GM21423 (cell line): ENCODE data around the gene ANTXR1.
"Not testable (repeated sequence)": the region's sequence is repeated elsewhere in the genome, so short reads cannot be mapped to it uniquely, and the experiment has no call there.

Experiments
- ATAC-seq: cut with Tn5 transposase; IDR thresholded peaks from one replicate; pipeline ENCODE4 v1.9.1; 2021; ENCODE audit warnings: mild to moderate bottlenecking, moderate library complexity; ENCODE audit not compliant: unreplicated experiment

ANTXR1 gene

DNA sequence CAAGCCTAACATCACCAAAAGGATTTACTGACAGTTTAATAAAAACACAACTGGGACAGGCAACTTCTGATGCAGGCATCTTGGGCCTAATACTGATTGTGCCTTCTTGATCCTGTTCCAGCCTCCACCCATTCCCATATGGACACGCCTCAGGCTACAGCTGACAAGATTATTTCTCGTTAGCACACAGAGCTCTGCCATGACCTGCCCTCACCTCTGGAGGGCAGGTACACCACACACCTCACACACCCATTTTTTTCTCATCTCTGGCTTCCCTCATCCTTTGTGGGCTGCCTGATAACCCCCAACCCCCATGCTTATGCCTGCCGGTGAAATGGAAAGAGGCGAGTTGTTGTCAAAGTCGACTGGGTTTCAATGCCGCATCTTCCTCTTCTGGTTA, 147.0 kb downstream of the ANTXR1 start:
- no peak for ATAC-seq

- no peak for ATAC-seq
Observed at GRCh38 chr2:69162057-69162456, 149.1 kb downstream of the ANTXR1 start.

- no peak for ATAC-seq
Observed at GRCh38 chr2:69163109-69163508, 150.1 kb downstream of the ANTXR1 start.

- ATAC-seq, result no peak
Observed at GRCh38 chr2:69163556-69163955, 150.6 kb downstream of the ANTXR1 start.

DNA sequence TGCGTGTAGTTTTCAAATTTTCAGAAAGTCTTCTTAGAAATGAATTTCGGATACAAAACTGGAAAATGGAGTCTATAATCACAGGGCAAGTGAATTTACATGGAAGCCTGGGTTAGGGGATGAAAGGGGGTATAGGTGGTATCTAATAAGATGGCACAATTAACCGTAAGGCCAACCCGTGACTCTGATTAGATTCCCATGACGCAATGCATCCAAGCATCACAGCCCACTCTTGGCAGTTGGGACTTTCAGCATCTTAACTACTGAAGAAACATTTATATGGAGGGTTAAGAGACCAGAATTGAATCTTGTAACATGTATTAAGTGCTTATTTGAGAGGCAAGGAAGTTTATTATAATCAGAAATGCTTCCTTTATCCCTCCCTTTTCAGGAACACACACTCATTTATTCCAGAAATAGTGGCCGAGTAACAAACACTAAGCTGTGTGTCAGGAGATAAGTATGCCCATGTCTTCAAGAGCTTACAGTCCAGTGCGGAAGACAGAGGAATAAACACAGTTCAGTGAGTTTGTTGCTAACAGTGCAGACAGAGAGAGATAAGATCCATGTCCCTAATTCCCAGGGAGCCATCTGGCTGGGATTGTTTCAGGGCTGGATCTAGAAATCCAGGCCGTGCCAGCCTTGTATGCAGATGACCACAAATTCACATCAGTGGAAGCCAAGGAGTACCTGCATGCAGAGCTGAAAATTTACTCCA, 151.2 kb downstream of the ANTXR1 start:
- no peak for ATAC-seq

GRCh38 chr2:69165091-69165880, 152.3 kb downstream of the ANTXR1 start:
- no peak for ATAC-seq

DNA sequence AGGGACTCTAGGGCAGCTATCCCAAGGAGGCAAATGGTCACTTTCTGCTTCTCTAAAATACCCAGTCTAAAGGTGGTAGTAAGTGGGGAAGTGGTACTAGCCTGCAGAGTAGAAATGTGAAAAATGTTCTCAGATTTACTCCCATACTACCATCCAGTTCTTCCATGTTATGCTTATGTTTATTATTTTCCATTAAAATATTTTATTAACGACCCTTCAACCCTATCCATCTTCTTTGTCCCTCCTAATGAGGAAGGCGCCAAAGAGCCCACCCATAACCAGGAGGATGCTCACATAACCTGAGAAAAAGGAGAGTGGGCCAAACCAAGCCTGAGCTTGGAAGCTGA, 153.5 kb downstream of the ANTXR1 start:
- no peak for ATAC-seq

GRCh38 chr2:69166812-69167468, 154.0 kb downstream of the ANTXR1 start:
- no peak for ATAC-seq

DNA sequence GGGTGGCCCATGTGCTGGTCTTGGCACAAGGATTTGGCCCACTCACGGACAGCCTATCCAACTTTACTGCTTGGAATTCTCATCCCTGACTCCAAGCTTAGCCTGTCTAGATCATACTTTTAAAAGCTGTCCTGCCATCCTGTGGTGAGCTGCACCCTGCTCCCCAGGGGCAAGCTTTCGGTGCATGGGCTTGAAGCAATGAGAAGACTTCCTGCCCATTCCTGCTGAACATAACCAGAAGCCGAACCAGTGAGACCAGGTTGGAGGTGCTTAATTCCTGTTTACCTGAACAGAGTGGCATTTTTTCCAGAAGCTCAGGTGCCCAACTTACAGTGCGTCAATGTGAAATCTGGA, 154.5 kb downstream of the ANTXR1 start:
- ATAC-seq, result no peak

DNA sequence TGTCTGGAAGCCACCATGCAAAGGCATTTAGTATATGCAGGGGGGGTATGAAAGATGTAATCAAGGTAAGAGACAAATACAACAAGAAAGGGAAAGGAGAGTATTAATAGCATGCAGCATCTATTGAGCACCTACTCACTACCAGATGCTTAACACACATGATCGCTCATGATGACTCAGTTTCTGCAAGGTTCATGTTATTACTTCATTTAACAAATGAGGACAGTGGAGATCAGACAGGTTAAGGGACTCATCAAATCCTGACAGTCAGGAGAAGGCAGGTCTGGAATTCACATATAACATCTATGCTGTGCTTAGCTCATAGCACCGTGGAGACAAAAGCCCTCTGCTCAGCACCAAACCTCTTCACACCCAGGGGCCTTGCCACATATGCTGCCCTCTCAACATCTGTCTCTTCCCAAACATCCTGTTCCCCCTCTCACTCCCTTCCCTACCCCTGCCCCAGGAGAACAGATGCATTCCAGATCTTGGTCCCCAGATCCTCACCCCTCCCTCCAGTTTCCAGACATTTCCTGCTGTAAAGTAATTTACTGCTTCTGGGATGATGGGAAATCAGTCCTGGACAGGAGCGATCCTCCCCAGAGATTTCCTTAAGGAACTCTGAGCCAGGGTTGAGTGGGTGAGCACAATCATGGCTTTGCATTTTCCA, 155.3 kb downstream of the ANTXR1 start:
- ATAC-seq, result no peak

- ATAC-seq, result no peak
Observed at GRCh38 chr2:69168950-69169654, 156.1 kb downstream of the ANTXR1 start.

DNA sequence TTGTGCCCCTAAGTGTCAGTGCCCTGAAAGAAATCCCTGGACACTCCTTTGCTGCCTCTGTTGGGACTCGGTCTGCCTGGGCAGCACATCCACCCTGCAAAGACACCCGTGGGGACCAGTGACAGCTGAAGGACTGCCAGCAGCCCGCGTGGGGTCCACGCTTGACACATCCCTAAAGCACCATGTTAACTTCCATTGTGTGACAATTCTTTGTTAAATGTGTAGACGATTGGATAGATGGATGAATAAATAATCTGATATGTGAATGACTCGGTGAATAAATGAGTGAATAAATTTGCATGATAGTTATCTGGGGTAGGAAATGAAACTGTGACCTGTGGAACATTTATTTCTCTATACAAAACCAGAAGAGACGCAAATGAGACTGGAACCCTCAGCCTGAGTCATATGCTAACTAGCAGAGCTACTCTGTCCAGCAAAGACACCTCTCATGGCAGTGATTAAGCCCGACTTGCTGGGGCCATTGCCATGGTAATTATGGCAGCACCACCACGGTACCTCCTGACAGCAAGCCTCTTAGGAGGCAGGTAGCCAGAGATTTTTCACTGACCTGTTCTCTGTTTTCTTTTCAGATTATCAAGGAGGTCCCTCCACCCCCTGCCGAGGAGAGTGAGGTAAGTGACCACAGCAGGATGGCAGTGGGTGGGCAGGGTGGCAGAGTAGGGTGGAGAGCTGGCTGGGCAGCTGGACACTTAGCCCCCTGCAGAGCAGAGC, 156.8 kb downstream of the ANTXR1 start:
- ATAC-seq, result no peak

GRCh38 chr2:69170661-69171060, 157.7 kb downstream of the ANTXR1 start:
- no peak for ATAC-seq

GRCh38 chr2:69171116-69171896, 158.3 kb downstream of the ANTXR1 start:
- no peak for ATAC-seq

DNA sequence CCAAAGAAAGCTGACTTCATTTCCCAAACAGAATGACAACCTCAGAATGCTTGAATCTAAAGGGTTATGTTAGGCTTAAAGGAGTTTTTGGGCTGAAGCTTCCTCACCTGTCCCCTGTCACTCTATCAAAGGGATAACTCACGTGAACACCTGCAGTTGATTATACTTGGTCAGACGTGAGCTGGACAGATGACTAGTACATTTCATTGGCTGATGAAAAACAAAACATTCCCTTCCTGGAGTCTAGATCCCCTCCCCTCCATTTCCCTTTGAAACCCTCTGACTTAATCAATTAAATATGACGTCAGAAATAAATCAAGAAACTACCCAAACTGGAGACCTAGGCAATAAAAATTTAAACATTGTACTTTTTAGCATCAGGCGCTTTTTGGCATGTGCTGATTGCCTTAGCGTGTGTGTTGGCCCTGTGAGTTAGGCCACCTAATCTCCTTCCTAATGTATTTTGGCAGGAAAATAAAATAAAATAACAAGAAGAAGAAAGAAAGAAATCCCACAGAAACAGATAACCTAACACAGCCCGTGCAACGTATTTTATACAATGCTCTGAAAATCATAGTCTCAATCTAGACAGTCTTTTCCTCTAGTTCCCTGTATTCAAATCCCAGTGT, 159.0 kb downstream of the ANTXR1 start:
- no peak for ATAC-seq

DNA sequence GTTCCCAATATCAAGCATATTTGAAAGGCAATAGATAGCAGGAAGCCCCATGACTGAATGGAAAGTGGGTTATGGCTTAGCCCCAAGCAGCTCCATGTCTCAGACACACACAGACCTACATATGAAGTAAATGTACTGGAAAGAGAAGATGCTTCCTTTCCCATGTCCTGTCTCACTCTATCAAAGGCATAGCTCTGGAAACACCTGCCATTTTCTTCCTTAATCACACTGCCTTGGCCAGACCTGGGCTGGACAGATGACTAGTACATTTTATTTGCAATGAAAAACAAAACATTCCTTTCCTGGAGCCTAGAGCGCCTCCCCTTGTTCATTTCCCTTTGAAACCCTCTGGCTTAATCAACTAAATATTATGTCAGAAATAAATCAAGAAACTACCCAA, 160.7 kb downstream of the ANTXR1 start:
- ATAC-seq, result no peak

GRCh38 chr2:69174211-69174610, 161.2 kb downstream of the ANTXR1 start:
- ATAC-seq, result not testable (repeated sequence)

- no peak for ATAC-seq
Observed at GRCh38 chr2:69175790-69176715, 163.1 kb downstream of the ANTXR1 start.
